ENCODE results near the gene CEP63. TPM values are rescaled to one million over a fixed set of nuclear protein-coding genes. Genes with fewer than 3 reads are reported as not detected.

The CEP63 gene
- total and polyA plus RNA-seq, 12 donors, result 20.1 to 38.8 (median 30.8) TPM

DNA sequence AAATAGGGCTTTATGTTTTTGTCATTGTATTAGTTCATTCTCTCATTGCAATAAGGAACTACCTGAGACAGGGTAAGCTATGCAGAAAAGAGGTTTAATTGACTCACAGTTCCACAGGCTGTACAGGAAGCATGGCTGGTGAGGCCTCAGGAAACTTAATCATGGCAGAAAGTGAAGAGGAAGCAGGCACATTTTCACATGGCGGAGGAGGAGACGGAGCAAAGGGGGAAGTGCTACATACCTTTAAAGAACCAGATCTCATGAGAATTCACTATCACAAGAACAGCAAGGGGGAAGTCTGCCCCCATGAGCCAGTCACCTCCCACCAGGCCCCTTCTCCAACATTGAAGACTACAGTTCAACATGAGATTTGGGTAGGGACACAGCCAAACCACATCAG is 25.6 kb downstream of the CEP63 start:
- Histone ChIP-seq H3K27me3 (no peaks in the 10 kb centered on the region), H3K4me1 (peaks cover 0 to 8% (median 0%) of the 10 kb centered on the region in 9 donors), H3K36me3 (peaks cover 0 to 57% (median 0%) of the 10 kb centered on the region in 9 donors), H3K27ac (peak overlapping the region in 1 of 10 donors; percentile 5), H3K9me3 (no peaks in the 10 kb centered on the region), H3K4me3 (no peak overlapping the region)
- ATAC-seq, result no peak
- 88 to 95% methylated on average over 2 of the region's 2 CpGs for WGBS, 2 donors
- TF ChIP-seq, protein P1, sequence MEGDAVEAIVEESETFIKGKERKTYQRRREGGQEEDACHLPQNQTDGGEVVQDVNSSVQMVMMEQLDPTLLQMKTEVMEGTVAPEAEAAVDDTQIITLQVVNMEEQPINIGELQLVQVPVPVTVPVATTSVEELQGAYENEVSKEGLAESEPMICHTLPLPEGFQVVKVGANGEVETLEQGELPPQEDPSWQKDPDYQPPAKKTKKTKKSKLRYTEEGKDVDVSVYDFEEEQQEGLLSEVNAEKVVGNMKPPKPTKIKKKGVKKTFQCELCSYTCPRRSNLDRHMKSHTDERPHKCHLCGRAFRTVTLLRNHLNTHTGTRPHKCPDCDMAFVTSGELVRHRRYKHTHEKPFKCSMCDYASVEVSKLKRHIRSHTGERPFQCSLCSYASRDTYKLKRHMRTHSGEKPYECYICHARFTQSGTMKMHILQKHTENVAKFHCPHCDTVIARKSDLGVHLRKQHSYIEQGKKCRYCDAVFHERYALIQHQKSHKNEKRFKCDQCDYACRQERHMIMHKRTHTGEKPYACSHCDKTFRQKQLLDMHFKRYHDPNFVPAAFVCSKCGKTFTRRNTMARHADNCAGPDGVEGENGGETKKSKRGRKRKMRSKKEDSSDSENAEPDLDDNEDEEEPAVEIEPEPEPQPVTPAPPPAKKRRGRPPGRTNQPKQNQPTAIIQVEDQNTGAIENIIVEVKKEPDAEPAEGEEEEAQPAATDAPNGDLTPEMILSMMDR (IDR thresholded peaks at IDR 0.05), result no peak
- intact Hi-C loops (cut with DNase I), result no loop called here
- DNase-seq, result no peak

DNA sequence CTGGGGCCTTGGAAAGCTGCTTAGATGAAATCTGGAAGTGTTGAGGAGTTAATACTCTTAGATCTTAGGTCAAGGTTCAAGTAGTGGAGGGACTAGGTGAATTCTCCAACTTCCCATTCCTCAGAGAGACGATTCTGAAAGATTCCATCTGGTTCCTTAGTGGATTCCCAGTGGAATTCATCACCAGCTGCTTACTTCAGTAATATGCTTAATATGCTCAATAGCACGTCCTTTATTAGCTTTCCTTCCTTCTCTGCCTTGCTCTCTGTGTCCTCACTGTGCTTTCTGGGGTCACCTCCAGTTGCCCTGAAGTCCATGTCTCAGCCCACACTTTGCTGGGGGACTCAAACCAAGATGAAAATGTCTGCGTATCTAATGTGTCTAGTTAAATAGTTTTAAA is 31.0 kb downstream of the CEP63 start:
- H3K4me1 ChIP-seq, result peaks cover 0 to 25% (median 0%) of the 10 kb centered on the region in 9 donors
- no peak overlapping the region for H3K4me3 ChIP-seq
- peaks cover 0 to 14% (median 3%) of the 10 kb centered on the region in 9 donors for H3K36me3 ChIP-seq
- 53% methylated on average over 3 of the region's 3 CpGs for WGBS, 2 donors
- H3K27ac ChIP-seq, result peak overlapping the region in 3 of 10 donors; percentile 5 to 46 (median 27)
- H3K27me3 ChIP-seq, result no peaks in the 10 kb centered on the region
- peaks cover 0 to 24% (median 10%) of the 10 kb centered on the region in 11 donors for H3K9me3 ChIP-seq
- peak in 5 of 8 donors; percentile 37 to 75 (median 46) for ATAC-seq
- no peak for DNase-seq
- intact Hi-C loops (cut with DNase I), result no loop called here
- TF ChIP-seq, protein P1 (IDR thresholded peaks at IDR 0.05), result no peak

DNA sequence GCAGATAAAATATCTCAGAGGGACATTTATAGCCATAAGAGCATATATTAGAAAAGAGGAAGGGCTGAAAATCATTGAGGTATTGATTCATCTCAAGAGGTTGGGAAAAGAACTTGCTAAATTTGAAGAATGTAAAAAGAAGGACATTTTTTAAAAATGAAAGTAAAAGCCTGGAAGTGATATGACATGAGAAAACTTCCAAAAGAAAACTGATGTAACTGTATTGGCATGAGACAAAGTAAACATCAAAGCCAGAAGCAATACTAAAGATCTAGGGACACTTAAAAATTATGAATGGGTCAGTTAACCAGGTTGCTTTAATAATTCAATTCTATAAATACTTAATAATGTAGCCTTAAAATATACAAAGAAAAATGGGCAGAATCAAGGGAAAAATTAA is 31.9 kb downstream of the CEP63 start:
- Histone ChIP-seq H3K36me3 (peaks cover 0 to 13% (median 3%) of the 10 kb centered on the region in 9 donors), H3K27ac (peak overlapping the region in 3 of 10 donors; percentile 5 to 46 (median 27)), H3K9me3 (peaks cover 0 to 32% (median 15%) of the 10 kb centered on the region in 11 donors), H3K4me1 (peaks cover 0 to 25% (median 0%) of the 10 kb centered on the region in 9 donors), H3K27me3 (no peaks in the 10 kb centered on the region), H3K4me3 (no peak overlapping the region)
- TF ChIP-seq, protein P1 (IDR thresholded peaks at IDR 0.05), result no peak
- intact Hi-C loops (cut with DNase I), result no loop called here
- ATAC-seq (no peak), DNase-seq (no peak)

DNA sequence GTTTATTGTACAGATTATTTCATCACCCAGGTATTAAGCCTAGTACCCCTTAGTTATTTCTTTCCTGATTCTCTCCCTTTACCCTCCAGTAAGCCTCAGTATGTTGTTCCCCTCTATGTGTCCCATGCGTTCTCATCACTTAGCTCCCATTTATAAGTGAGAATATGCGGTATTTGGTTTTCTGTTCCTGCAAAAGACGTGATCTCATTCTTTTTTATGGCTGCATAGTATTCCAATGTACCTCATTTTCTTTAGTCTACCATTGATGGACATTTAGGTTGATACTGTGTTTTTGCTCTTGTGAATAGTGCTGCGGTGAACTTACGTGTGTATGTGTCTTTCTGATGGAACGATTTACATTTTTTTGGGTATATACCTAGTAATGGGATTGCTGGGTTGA is 36.7 kb downstream of the CEP63 start:
- Histone ChIP-seq H3K27me3 (no peaks in the 10 kb centered on the region), H3K36me3 (peaks cover 0 to 33% (median 0%) of the 10 kb centered on the region in 9 donors), H3K27ac (no peak overlapping the region), H3K9me3 (peaks cover 0 to 69% (median 44%) of the 10 kb centered on the region in 11 donors), H3K4me3 (no peak overlapping the region), H3K4me1 (peaks cover 0 to 9% (median 0%) of the 10 kb centered on the region in 9 donors)
- WGBS, 2 donors, result 98 to 100% methylated on average over 6 of the region's 6 CpGs
- no peak for ATAC-seq
- intact Hi-C loops (cut with DNase I), result no loop called here
- no peak for DNase-seq
- TF ChIP-seq, protein P1 (IDR thresholded peaks at IDR 0.05), result no peak

Data from heart right ventricle (tissue), 16 donors.